NCI-H2029 treated with DMSO at 0.1 percent for 48 hours (cell line): ENCODE data around the gene HRC.
A peak's percentile ranks its signal among the peaks of the same experiment; 100 is the strongest.
"Not testable (repeated sequence)": the region's sequence is repeated elsewhere in the genome, so short reads cannot be mapped to it uniquely, and the experiment has no call there.

ENCODE experiments used
- DNase-seq: peaks from one replicate; lab custom pipeline; 2025; lab: John Stamatoyannopoulos, UW

Gene HRC

GRCh38 chr19:49160450-49161189 lies 5.4 kb upstream of the HRC start:
- DNase-seq: no peak

- peak; percentile 61 for DNase-seq
Observed at GRCh38 chr19:49157445-49158224, 2.4 kb upstream of the HRC start, which contains the start of gene TRPM4. Gene TRPM4 (plus strand): TSS chr19:49157792. CDS start chr19:49157867, 75 bp downstream.

- DNase-seq: no peak
Observed at GRCh38 chr19:49155820-49156346, 687 bp upstream of the HRC start.

DNA sequence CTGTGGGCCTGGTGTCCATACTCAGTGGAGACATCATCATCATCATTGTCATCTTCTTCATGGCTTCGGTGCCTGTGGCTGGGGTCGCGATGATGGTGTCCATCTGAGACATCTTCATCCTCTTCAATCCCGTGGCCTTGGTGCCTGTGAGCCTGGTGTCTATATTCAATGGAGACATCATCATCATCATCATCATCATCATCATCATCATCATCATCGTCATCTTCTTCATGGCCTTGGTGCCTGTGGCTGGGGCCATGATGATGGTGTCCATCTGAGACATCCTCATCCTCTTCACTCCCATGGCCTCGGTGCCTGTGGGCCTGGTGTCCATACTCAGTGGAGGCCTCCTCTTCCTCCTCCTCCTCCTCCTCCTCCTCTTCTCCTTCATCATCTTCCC lies 917 bp downstream of the HRC start:
- no peak for DNase-seq

DNA sequence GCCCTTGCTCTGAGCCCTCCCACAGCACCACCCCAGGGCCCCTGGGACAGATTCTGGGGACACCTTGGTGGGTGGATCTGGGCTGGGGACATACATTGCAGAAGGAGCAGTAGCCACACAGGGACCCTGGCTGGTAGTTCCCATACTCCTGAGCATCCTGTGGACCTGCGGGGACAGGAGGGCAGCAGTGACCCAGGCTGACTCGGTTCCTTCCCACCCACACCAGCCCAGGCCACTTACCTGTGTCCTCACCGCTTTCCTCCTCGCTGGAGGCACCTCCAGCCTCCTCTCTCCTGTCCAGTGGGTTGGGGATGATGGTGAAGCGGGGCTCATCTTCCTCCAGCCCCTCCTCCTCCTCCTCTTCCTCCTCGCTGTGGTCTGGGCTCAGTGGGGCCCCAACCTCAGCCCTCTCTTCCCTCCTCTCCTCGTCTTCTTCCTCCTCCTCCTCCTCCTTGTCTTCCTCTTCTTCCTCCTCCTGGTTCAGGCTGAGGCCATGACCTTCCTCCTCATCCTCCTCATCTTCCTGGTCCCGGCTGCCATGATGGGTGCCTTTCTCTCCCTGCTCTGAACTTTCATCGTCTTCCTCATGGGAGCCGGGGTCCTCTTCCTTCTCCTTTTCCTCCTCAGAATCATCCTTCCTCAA lies 1.9 kb downstream of the HRC start:
- DNase-seq: no peak

DNA sequence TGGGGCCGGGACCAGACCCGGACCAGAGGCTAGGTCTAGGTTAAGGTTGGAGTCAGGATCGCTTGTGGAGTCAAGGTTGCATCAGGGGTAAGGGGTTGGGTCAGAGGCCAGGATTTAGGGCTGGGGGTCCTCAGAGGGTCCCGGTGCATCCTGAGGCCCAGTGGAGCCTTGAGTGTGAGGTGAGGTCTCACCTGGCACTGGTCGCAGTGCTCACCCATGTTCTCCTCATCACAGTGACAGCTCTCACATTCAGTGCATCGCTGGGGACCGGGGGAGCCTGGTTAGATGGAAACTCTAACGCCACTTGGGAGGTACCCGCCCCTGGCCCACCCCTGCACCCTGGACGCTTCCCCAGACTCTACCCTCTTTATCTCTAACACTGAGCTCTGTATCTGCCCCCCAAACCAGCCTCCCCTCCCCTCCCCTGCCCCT lies 3.1 kb downstream of the HRC start:
- no peak for DNase-seq

- DNase-seq: peak; percentile 95
Observed at GRCh38 chr19:49151267-49152118, 3.7 kb downstream of the HRC start.

DNA sequence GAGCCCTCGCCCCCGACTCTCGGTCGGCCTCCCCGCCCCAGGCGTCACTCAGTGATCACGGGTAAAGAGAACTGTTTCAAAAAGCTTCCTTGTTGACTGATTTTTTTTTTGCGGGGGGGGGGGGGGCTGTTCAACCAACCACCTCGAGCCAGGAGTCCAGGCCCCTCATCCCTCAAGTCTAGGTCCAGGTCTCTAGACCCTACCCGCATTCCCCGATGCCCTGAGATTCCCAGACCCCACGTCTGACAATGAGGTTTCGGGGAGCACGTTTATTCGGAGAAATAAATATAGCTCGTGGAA lies 4.3 kb downstream of the HRC start:
- no peak for DNase-seq

DNA sequence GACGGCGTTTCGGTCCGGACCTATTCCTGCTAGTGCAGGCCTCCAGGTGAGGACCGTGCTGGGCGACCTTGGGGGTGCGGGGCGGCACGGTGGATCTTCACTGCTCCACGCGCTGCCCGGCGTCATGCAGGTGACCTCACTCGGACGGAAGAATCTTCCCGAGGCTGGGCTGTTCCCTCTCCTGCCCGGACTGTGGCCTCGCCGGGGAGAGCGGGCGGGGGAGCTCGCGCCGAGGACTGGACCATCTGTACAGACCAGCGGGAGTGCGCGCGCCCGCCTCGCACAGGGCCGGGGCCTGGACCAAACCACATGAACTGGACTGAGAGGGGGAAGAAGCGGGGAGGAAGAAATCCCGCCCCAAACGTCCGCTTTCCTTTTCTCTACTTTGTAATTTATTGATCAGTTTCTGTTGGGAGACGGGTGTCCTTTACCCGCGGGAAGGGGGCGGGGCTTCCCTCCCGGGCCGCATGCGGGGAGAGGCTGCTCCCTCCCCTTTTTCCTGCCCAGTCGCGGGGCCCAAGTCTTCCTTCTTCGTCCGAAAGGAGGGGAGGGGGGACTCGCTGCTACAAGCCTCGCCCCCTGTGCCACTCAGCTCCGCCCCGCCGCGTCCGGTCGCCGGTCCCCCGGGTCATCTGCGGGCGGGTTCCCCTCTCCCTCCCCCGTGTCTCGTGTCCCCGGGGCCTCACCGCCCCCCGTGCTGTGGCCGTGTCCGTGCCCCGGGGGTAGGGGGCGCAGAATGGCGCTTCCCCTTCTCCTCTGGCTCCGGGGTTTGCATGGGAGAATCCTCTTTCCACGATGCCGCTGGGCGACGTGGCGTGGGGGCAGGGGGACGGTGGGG lies 4.9 kb downstream of the HRC start:
- DNase-seq: peak; percentile 80

GRCh38 chr19:49149652-49150105 lies 5.5 kb downstream of the HRC start:
- peak; percentile 41 for DNase-seq

GRCh38 chr19:49148784-49149651 lies 6.2 kb downstream of the HRC start:
- DNase-seq: peak; percentile 88

DNA sequence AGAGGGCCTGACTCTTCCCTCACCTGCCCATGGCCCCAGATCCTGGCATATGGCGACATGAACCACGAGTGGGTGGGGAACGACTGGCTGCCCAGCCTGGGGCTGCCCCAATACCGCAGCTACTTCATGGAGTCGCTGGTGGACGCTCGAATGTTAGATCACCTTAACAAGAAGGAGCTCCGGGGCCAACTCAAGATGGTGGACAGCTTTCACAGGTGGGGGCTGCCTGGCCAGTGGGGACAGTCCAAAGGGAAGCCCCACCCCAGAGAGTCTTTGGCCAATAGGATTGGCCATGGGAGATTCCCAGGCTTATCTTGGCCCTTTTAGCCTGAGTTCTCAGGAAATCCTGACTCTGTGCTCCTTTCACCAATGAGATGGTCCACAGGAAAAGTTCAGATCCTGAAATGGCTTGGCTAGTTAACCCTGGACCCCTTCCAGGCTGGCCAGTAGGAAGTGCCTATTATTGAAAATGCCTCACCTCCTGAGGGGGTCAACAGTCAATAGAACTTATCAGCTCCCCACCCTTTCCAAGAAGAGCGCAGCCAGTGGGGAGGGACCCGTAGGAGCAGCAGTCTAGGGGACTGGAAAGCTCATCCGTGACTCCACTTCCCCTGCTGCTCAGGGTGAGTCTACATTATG lies 7.0 kb downstream of the HRC start:
- no peak for DNase-seq

GRCh38 chr19:49146408-49146770 lies 8.8 kb downstream of the HRC start:
- DNase-seq: not testable (repeated sequence)

DNA sequence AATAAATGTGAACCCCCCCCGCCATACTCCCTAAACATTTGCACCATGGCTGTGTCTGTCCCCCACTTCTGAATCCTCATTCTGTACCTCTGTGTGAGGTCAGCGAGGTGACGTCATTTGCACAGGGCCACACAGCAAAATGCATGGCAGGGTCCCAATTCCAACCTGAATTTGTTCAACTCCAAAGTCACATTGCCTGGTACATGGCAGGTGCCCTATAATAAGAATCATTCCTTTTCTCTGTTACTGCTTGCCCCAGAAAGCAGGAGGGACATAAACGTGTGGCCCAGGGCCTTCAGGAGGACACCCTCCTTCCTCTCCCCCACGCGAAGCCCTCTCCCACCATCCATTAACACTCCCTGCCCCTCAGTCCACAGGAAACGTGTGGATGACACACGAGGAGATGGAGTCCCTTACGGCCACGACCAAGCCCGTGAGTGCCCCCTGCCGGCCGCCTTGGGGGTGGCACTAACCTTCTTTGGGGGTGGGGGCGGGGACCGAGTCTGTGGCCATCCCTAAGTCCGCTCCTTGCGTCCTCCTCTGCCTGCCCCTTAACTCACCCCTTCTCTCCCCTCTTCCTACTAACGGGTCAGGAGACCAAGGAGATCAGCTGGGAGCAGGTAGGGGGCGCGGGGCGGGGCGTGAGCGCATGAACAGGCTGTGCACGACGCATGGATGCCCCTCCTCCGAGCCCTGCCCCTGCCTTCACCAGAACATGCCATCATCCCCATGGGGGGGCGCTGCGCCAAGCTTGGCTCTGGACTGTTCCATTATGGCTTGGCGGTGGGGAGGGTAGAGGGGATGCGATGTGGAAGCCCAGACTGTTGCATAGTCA lies 9.4 kb downstream of the HRC start:
- peak; percentile 32 for DNase-seq

GRCh38 chr19:49142866-49143335 lies 12.3 kb downstream of the HRC start:
- DNase-seq: peak; percentile 70

DNA sequence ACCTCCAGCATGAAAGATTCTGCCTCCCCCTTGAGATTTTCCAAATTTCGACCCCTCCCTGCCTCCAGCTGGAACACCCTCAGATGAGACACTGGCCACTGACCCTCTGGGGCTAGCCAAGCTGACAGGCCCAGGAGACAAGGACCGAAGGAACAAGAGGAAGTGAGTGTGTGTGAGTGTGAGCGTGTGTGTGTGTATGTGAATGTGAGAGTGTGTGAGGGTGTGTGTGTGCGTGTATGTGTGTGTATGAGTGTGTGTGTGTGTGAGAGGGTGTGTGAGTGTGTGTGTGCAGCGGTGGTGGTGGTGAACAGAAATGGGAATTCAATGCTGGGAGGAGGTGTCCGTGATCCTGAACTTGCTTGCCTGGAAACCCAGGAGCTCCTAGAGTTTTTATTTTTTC lies 13.8 kb downstream of the HRC start:
- no peak for DNase-seq

- DNase-seq: no peak
Observed at GRCh38 chr19:49140951-49141350, 14.2 kb downstream of the HRC start.

DNA sequence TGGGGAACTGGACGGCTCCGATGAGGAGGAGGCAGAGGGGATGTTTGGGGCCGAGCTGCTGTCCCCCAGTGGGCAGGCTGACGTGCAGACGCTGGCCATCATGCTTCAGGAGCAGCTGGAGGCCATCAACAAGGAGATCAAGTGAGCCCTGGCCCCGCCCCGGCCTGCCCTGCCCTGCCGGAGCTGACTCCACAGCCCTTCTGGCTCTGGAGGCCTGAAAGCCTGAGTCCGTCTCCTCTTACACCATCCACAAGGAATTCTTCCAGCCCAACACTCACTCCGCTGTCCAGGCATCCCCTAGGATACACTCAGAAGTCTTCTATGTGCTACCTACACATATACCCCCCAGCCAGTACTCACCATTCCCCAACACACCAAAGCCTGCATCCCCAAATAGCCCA lies 18.4 kb downstream of the HRC start:
- no peak for DNase-seq
